OCI-M2 (cell line): Measurements from ENCODE around the gene TAX1BP1.

Experiments
- DNase-seq: peaks from one replicate; lab custom pipeline; 2025; ENCODE audit not compliant: unreplicated experiment; lab: John Stamatoyannopoulos, UW

The TAX1BP1 gene

GRCh38 chr7:27777662-27778061 is 37.7 kb downstream of the TAX1BP1 start:
- DNase-seq: no peak

DNA sequence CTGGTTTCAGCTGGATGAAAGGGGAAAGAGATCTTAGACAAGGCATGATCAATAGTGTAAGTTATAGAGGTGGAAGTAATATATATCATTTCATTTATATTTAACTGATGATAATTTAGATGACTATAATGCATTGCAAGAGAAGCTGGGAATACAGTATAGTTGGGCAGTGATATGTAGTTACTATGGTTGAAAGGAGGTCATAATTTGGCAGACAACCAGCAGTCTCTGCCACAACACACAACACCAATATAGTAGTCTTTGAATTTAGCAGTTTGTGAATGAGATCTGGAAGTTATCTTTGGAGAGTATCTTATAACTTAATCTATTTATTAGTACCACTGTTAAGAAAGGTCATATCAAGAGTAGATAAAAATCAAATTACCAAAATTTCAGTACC is 39.9 kb downstream of the TAX1BP1 start:
- no peak for DNase-seq

- DNase-seq: no peak
Observed at GRCh38 chr7:27781188-27781587, 41.2 kb downstream of the TAX1BP1 start.

DNA sequence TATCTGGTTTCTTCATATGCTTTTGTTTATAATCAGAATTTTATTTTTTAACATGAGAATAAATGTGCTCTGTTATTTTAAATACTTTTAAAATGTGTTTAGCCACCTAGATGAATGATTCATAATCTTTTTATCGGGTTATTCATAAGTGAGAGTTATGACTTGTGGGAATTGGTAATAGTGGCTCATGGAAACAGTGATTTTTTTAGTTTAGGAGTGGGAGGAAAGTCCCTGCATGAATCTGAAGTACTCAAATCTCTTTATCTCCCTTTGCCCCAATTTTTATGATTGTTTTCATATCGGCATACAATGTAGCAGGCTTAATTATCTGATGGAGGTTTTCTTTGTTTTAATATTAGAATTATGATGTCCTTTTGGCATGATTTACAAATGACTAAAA is 42.9 kb downstream of the TAX1BP1 start:
- no peak for DNase-seq

GRCh38 chr7:27784399-27785053 is 44.6 kb downstream of the TAX1BP1 start:
- DNase-seq: no peak

DNA sequence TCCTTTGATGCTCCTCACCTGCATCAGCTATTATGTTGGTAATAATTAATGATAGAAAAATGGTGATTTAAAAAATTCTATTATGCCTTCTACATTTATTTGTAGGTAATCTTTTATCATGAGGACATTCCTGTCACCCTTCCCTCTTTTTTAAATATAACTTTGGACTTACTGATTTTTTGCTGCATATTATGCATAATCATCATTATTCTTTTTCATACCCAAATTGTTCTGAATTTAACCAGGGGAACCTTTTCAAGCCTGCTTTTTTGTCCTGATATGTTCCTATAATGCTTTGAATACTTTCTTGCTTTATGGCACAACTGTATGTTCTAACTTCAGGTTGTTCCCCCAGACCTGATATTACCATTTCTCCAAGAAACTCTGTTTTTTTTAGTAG is 48.5 kb downstream of the TAX1BP1 start:
- DNase-seq: no peak

DNA sequence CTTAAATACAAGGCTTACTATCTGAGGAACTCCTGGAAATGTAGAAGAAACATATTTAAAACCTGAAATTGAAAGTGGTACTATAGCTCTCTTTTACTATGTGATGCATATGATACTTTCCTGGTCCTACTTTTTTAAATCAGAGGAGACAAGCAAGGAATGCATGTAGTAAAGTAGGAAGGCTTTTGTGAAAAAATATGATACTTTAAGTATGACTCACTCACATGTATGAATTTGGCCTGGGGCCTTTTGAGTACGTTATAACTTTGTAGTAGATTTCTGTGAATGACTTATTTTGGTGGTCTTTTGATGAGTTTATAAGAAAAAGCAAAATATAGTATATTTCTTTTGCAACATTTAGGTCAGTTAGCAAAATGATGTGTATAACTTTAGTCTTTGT is 53.8 kb downstream of the TAX1BP1 start:
- no peak for DNase-seq

DNA sequence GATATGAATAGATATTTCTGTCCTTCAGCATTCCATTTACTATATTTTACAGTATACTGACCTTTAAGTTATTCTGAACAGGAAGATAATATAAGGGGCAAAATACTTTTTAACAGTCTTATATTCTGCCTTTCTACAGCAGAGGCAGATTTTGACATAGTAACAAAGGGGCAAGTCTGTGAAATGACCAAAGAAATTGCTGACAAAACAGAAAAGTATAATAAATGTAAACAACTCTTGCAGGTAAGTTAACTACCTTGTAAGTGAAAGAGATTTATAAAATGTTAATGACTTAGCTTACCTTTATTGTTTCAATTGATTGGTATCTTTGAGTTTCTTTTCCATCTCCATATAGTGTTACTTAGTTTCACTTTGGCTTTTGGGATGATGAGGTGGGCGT is 56.0 kb downstream of the TAX1BP1 start:
- DNase-seq: no peak

DNA sequence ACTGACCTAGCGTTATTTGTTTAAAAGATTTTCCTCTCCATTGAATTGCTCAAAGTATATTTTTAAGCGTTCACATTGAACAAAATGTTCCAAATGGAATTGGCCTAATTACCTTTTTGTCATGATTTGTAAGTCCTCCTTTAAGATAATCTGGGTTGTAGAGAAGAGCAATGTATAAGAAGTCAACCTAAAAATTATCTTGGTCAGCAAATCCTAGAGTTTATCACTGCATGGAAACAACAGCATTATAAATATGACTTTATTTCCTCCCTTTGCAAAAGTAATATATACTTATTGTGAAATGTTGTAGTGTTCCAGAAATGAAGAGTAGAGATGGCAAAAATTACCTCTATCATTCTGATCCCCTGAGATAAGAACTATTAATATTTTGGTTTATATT is 59.2 kb downstream of the TAX1BP1 start:
- no peak for DNase-seq

DNA sequence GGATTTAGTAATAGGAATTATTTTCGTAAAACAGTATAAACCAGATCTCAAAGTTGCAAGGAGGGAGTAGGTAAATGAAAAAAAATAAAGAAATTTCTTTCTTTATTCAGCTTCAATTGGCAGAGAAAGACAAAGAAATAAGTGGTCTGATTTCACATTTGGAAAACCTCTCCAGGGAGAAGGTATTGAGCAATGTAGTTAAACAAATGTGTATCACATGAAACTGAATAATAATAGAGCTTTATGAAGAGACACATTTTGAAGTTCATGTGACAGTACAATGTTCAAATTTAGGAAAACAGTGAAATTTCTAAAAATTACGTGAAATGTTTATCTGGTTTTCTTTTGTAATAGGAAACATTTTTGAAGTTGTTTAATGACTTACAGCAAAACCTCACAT is 63.0 kb downstream of the TAX1BP1 start:
- DNase-seq: no peak

DNA sequence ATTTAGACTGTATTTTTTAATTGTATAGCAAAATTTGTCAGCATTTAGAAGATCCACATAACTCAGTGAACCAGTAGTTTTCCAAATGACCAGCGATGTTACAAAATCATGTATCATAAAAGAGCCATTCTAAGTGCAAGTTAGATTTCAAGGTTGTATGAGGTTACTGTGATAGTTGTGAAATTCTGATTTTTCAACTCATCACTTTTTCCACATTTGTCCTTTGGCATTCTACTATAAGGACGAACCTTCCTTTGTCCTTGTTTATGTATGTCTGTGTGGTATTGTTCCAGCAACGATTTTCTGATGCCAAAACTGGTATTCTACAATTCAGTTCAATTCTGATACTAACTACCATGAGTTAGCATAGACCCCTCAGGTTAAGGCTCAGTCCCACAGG is 64.2 kb downstream of the TAX1BP1 start:
- DNase-seq: no peak

GRCh38 chr7:27808626-27809025 is 68.7 kb downstream of the TAX1BP1 start:
- DNase-seq: no peak

- no peak for DNase-seq
Observed at GRCh38 chr7:27810186-27810585, 70.2 kb downstream of the TAX1BP1 start.

- no peak for DNase-seq
Observed at GRCh38 chr7:27812706-27813105, 72.7 kb downstream of the TAX1BP1 start.

DNA sequence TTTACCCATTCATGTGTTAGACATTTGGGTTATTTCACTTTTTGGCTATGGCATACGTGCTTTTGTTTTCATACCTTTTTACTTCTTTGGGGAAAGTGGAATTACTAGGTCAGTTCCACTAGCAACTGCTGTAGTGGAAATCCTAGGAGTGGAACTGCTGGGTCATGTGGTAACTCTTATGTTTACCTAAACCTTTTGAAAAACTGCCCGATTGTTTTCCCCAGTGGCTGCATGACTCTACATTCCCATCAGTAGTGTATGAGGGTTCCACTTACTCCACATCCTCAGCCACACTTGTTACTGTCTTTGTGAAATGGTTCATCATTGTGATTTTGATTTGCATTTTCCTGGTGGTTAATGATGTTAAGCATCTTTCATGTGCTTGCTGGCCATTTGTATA is 82.3 kb downstream of the TAX1BP1 start:
- DNase-seq: no peak

DNA sequence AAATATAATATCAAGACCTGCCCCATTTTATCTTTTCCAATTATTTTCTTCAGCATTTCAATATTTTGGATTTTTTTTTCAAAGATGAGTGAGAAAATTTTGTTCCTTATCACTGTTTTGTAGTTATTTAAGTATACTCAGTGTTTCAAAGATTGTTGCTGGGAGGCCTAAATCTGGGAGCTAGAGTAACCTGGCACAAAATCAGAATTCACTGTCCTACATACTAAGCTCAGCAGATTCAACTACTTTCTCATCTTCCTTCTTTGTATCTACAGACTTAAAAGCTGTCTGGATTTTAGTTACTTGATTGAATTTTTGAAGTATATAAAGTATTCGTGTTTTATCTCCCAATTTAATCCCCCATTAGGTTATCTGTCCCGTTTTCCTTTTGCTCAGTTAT is 85.9 kb downstream of the TAX1BP1 start:
- DNase-seq: no peak

DNA sequence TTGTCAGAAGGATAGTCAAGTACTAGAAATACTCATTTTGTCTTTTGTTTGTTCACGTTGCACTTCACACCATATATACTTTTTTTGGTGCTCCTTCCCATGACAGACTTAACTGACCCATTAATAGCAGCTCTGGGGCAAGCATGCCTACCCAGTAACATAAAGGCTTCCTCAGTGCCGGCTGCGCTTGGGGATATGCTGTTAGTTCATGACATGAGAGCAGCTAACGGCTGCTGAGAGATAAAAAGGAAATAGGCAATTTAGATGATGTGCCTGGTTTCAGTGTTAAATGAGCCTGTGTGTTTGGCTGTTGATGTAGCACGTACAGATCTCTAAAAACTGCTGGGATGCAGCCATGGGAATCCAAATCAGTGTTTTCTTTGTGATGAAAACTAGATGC is 86.4 kb downstream of the TAX1BP1 start:
- DNase-seq: no peak

GRCh38 chr7:27834179-27834921 is 94.4 kb downstream of the TAX1BP1 start:
- no peak for DNase-seq

- no peak for DNase-seq
Observed at GRCh38 chr7:27835376-27835775, 95.4 kb downstream of the TAX1BP1 start.

GRCh38 chr7:27836536-27836935 is 96.6 kb downstream of the TAX1BP1 start:
- DNase-seq: no peak

DNA sequence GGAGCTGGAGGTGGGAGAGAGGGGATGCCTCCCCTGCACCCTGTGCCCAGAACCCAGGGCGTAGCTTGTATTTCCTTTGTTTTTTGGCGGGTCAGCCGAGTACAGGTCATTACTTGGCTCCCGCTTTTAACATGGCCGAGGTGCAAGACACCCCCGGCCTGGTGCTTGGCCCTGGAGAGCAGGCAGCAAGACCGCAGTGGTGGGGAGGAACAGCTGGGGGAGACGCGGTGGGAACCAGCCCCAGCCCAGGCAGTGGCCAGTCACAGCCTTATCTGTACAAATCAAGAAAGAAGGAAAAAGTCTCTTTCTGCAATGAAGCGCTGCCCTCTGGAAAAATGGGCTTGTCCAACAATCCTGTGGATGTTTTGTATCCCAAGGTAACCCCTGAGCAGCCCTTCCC is 99.1 kb downstream of the TAX1BP1 start:
- DNase-seq: no peak

DNA sequence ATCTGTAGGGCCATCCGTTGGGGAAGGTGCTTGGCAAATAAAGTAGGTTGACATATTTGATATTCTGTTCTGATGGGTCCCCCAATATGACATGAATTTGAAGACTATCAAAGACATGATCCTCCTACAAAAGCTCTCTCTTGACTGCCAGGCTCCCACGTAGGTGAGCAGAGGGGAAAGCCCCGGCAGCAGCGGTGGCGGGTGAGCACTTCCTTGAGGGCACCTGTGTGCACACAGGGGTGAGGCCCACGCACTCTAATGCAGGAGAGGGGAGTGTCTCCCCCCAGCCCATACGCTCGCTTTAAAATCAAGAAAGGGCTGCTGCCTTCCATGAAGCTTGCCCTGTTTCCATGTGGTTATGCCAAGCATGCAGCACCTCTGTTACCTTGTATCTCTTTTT is 100.4 kb downstream of the TAX1BP1 start:
- DNase-seq: no peak
